Right lung (tissue), 5 donors: ENCODE measurements around the gene UQCC2. TPM values are rescaled to one million over a fixed set of nuclear protein-coding genes. Genes with fewer than 3 reads are reported as not detected.

ENCODE experiments used
- DNase-seq, 2 donors: peaks; one replicate each; pipeline ENCODE4 v3.0.0-alpha.2; 2013
- polyA plus RNA-seq, 5 donors: library from polyadenylated mRNA; unstranded; fragments of 120-200 nt; gene quantifications; one replicate each; pipeline versions ENCODE4 v1.2.1 to v1.2.3, GENCODE V29; 2013; ENCODE audit warnings: inconsistent platforms in 1 of 5, low replicate concordance in 1 of 5; ENCODE audit not compliant: insufficient read length in 5 of 5, insufficient read depth in 1 of 5

Gene UQCC2
- polyA plus RNA-seq, 5 donors, result 51.2 to 96.8 (median 57.2) TPM

GRCh38 chr6:33726696-33727095 lies 15.2 kb upstream of the UQCC2 start:
- no peak for DNase-seq

GRCh38 chr6:33725891-33726673 lies 14.6 kb upstream of the UQCC2 start:
- DNase-seq, result no peak

GRCh38 chr6:33725222-33725621 lies 13.7 kb upstream of the UQCC2 start:
- no peak for DNase-seq

DNA sequence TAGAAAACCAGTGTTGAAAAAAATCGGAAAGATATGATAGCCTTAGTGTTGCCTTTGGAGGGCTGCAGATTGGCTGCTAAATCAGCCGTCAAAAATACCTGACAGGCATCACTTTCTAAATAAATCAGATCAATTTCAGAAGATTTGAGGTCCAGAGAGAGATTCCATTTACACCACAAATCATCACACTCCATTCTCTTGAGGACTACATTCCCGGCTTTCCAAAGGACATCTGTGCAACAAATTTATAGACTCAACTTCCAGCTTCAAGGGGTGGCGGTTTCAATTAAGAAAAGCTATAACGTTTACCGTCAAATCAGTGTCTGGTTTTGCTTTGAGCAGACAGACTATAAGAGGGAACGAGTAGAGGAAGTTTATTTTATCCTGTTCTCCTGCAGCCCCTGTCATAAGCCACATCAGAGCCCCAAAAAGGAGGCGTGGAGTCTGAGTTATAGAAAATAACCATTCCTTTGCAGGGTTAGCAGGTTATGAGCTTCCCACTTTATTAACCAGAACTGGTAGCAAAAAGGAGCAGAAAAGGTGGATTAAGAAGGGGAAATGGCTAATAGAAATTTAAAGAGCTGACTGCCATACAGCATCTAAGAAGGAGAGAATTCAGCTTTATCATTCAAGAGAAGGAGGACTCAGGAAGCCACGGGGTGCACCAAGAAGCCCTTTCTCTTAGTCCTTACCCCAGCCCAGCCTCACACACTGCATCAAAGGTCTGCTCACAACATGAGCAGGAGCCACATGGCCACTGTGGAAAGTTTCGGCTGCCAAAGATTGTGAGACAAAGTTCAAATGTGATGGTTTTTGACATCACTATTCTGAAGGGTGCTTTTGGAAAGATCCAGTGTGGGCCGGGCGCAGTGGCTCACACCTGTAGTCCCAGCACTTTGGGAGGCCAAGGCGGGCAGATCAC lies 12.9 kb upstream of the UQCC2 start:
- DNase-seq, result no peak

- no peak for DNase-seq
Observed at GRCh38 chr6:33723371-33724085, 12.0 kb upstream of the UQCC2 start.

- no peak for DNase-seq
Observed at GRCh38 chr6:33722103-33722623, 10.7 kb upstream of the UQCC2 start.

DNA sequence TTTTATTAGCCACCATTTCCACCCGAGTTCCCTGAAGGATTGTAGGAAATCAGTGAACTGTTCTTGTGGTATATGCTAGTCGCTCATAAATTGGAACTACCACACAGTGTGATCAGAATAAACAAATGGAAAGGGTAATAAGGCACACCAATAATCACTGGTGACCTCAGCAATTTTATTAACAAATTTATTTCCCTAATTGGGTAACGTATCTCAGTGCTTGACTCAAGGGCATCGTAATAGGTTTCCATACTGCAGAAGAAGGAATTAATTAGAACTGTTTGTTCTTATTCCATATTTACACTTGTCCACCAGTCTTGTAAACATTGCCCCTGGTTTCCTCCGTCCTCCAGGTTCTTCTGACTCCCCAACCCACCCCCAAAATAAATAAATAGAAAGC lies 10.0 kb upstream of the UQCC2 start:
- DNase-seq, result no peak

- no peak for DNase-seq
Observed at GRCh38 chr6:33720998-33721397, 9.5 kb upstream of the UQCC2 start.

GRCh38 chr6:33719326-33719987 lies 8.0 kb upstream of the UQCC2 start:
- DNase-seq, result no peak

DNA sequence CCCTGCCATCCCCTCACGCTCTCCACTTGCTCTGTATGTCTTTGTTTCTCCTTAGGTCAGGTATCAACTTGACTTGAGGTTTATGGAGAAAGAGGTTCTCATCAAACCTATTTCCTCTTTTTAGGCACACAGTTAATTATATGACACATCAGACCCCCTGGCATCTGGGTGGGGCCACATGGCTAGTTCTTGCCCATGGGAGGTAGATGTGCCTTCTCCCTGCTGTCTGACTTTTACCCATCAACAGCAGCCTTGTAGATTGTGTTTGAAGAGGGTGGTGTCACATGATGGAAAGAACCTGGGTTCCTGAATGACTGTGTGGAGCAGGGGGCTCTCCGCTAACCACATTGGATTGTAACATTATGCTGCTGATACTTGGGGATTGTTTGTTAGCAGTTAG lies 7.2 kb upstream of the UQCC2 start:
- no peak for DNase-seq

DNA sequence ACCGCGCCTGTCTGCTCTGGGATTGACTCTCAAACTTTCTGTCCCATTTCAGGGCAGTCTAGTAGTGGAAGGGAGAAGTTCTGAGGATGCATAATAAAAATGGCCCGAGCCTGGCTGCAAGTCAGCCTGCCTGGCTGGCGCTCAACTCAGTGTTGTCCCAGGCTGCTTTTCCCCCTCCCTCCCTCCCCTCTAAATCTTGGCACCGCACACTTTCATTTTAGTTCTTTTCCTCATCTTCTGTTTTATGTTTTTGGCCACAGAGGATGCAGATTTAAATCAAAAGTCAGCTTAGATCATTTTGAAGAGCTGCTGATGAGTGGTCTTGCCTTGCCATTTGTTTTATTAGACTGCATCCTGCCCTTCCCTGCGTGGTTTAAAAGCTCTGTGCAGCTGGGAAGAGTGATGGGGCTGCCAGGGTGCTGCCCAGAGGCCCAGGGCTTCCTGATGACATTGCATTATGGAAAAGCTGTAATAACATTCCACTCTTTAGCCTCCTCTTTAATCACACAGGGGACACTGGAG lies 6.5 kb upstream of the UQCC2 start:
- DNase-seq, result peak; percentile 88 to 90

- no peak for DNase-seq
Observed at GRCh38 chr6:33716890-33717632, 5.6 kb upstream of the UQCC2 start.

DNA sequence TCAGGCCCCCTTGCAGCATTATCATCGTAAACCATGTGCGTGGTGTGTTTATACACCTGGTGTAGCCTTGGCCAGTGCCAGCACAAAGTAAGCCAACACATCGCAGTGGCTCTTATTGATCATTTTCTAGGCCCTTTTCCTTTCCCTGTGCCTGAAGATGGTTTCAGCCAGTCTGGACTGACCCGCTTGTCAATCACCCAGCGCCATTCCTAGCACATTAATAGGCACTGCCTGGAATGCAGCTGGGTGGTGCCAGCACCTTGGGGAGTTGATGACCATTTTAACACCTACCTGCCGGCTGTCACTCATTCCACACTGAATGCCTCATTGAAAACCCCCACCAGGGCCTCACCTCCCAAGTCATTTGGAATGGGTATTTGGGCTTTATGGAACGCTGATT lies 4.9 kb upstream of the UQCC2 start:
- no peak for DNase-seq

GRCh38 chr6:33714385-33715040 lies 3.0 kb upstream of the UQCC2 start:
- no peak for DNase-seq

DNA sequence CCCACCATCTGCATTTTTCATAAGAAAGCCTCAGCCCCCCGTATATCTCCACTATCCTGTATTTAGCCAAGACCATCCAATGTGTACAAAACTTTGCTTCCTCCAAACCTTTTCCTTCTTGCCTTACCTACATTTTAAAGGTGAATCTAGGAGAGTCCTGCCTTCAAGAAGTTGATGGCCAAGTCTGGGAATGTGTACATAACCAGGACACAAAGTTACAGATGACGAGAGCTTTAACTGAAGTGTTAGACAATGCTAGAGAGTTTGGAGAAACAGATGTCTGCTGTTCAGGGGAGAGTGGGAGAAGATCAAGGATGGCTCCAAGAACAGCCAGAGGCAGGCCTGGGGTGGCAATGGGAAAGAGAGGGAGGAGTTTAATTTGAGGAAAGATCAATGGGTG lies 2.3 kb upstream of the UQCC2 start:
- no peak for DNase-seq

DNA sequence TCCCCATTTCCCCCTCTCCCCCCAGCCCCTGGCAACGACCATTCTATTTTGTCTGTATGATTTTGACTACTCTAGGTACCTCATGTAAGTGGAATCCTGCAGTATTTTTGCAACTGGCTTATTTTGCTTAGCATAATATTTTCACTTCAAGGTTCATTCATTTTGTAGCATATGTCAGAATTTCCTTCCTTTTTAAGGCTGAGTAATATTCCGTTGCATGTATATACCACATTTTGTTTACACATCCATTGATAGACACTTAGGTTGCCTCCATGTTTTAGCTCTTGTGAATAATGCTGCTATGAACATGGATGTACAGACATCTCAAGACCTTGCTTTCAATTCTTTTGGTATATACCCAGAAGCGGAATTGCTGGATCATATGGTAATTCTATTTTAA lies 1.4 kb upstream of the UQCC2 start:
- DNase-seq, result no peak

- DNase-seq, result no peak
Observed at GRCh38 chr6:33710296-33711121, 991 bp downstream of the UQCC2 start.

GRCh38 chr6:33709605-33710295 lies 1.8 kb downstream of the UQCC2 start:
- DNase-seq, result no peak
